GM12892 (cell line): ENCODE results near the gene GCFC2.

Experiments
- DNase-seq: peaks from one replicate; pipeline ENCODE4 v3.0.0; 2011; ENCODE audit not compliant: insufficient read length
- FAIRE-seq: peaks from 2 replicates; lab custom pipeline; 2011; peaks lifted over from hg19 to GRCh38; lab: Jason Lieb, UNC
- POLR2A ChIP-seq: IDR thresholded peaks from 2 replicates; pipeline ENCODE4 v1.6.1; 2011; ENCODE audit warnings: low read depth, low read length, control low read depth
- POLR2AphosphoS5 ChIP-seq: IDR thresholded peaks from 2 replicates; pipeline ENCODE4 v1.6.1; 2011; ENCODE audit warnings: low read depth, low read length, control low read depth
- TAF1 ChIP-seq: IDR thresholded peaks from 2 replicates; pipeline ENCODE4 v1.6.1; 2011; ENCODE audit warnings: low read depth, mild to moderate bottlenecking, control low read depth, low read length, borderline replicate concordance

Gene GCFC2

GRCh38 chr2:75667884-75668283 lies 42.8 kb downstream of the GCFC2 start:
- DNase-seq = no peak
- TF ChIP-seq TAF1 (no peak), POLR2A (no peak), POLR2AphosphoS5 (no peak)
- no peak for FAIRE-seq

GRCh38 chr2:75666911-75667310 lies 43.8 kb downstream of the GCFC2 start:
- TF ChIP-seq TAF1 = no peak
- FAIRE-seq = no peak

GRCh38 chr2:75657798-75658197 lies 52.9 kb downstream of the GCFC2 start:
- FAIRE-seq = no peak
- DNase-seq = no peak
- TF ChIP-seq TAF1 (no peak), POLR2A (no peak), POLR2AphosphoS5 (no peak)

More at GRCh38 chr2:75666911-75667310, 43.8 kb downstream of the GCFC2 start:
- DNase-seq = no peak

- DNase-seq (no peak), FAIRE-seq (no peak)
- TF ChIP-seq POLR2AphosphoS5 (no peak), TAF1 (no peak)
These were observed 54.2 kb downstream of the GCFC2 start for GRCh38 chr2:75656563-75656962.

- DNase-seq (no peak), FAIRE-seq (no peak)
- TF ChIP-seq POLR2AphosphoS5 (no peak), TAF1 (no peak), POLR2A (no peak)
These were observed 54.9 kb downstream of the GCFC2 start for GRCh38 chr2:75655861-75656260.

- TF ChIP-seq TAF1 (no peak), POLR2AphosphoS5 (no peak), POLR2A (no peak)
These were observed 56.7 kb downstream of the GCFC2 start for GRCh38 chr2:75654012-75654411.

GRCh38 chr2:75647771-75648170 lies 62.9 kb downstream of the GCFC2 start:
- FAIRE-seq (no peak), DNase-seq (no peak)
- TF ChIP-seq POLR2AphosphoS5 (no peak), POLR2A (no peak), TAF1 (no peak)

More at GRCh38 chr2:75654012-75654411, 56.7 kb downstream of the GCFC2 start:
- FAIRE-seq = no peak
- no peak for DNase-seq

GRCh38 chr2:75646583-75647425 lies 63.9 kb downstream of the GCFC2 start, which contains the start of gene MRPL19:
Gene MRPL19 (plus strand): TSS chr2:75646783. CDS start chr2:75646808, 25 bp downstream.
- DNase-seq (peak; percentile 76), FAIRE-seq (peak; percentile 97)
- TF ChIP-seq POLR2A (peak; percentile 65; the same call in 1 of the 2 replicates), POLR2AphosphoS5 (peak; percentile 46; the same call in 1 of the 2 replicates), TAF1 (peak; percentile 65; the same call in 1 of the 2 replicates)

- FAIRE-seq = no peak
- TF ChIP-seq POLR2A = no peak
- TF ChIP-seq TAF1 = no peak
- TF ChIP-seq POLR2AphosphoS5 = no peak
- DNase-seq = no peak
These were observed 64.6 kb downstream of the GCFC2 start for GRCh38 chr2:75646090-75646582.

GRCh38 chr2:75645643-75646042 lies 65.1 kb downstream of the GCFC2 start:
- FAIRE-seq = no peak
- no peak for DNase-seq
- TF ChIP-seq POLR2A = no peak
- no peak for TF ChIP-seq POLR2AphosphoS5
- TF ChIP-seq TAF1 = no peak

- DNase-seq (no peak), FAIRE-seq (no peak)
- TF ChIP-seq TAF1 (no peak), POLR2AphosphoS5 (no peak), POLR2A (no peak)
These were observed 66.7 kb downstream of the GCFC2 start for GRCh38 chr2:75643980-75644379.

- TF ChIP-seq POLR2AphosphoS5 = no peak
- TF ChIP-seq POLR2A = no peak
- no peak for TF ChIP-seq TAF1
- DNase-seq = no peak
- no peak for FAIRE-seq
These were observed 69.1 kb downstream of the GCFC2 start for GRCh38 chr2:75641587-75641986.
